IPS-18c (cell line): ENCODE results near the gene YWHAH.

Source experiments
- H3K4me3 ChIP-seq: 2 replicates; pipeline ENCODE4 v1.7.0; 2013; ENCODE audit warnings: low read depth, mild to moderate bottlenecking, low read length, moderate library complexity; ENCODE audit not compliant: insufficient read depth
- H3K9me3 ChIP-seq: one replicate; pipeline ENCODE4 v1.6.1; 2013; ENCODE audit warnings: mild to moderate bottlenecking, low read length, moderate library complexity; ENCODE audit not compliant: control insufficient read depth, insufficient read depth

The YWHAH gene

GRCh38 chr22:31995807-31996206 is 51.5 kb downstream of the YWHAH start:
- Histone ChIP-seq H3K9me3 (no peaks in the 10 kb centered on the region), H3K4me3 (no peak overlapping the region)

- H3K4me3 ChIP-seq, result no peak overlapping the region
- no peaks in the 10 kb centered on the region for H3K9me3 ChIP-seq
Observed at GRCh38 chr22:31998784-31999385, 54.5 kb downstream of the YWHAH start.

- H3K4me3 ChIP-seq, result no peak overlapping the region
Observed at GRCh38 chr22:32000181-32000580, 55.8 kb downstream of the YWHAH start.

GRCh38 chr22:32005453-32005852 is 61.1 kb downstream of the YWHAH start:
- H3K9me3 ChIP-seq, result no peaks in the 10 kb centered on the region
- no peak overlapping the region for H3K4me3 ChIP-seq

More at GRCh38 chr22:32000181-32000580, 55.8 kb downstream of the YWHAH start:
- H3K9me3 ChIP-seq, result no peaks in the 10 kb centered on the region
